Measurements from ENCODE around the gene RNF40.
"Not testable (repeated sequence)": the region's sequence is repeated elsewhere in the genome, so short reads cannot be mapped to it uniquely, and the experiment has no call there.

Gene RNF40

GRCh38 chr16:30785126-30786106, 23.3 kb downstream of the RNF40 start:
- no peak for DNase-seq

GRCh38 chr16:30786115-30786935, 24.2 kb downstream of the RNF40 start:
- DNase-seq: peak; percentile 26 to 31

DNA sequence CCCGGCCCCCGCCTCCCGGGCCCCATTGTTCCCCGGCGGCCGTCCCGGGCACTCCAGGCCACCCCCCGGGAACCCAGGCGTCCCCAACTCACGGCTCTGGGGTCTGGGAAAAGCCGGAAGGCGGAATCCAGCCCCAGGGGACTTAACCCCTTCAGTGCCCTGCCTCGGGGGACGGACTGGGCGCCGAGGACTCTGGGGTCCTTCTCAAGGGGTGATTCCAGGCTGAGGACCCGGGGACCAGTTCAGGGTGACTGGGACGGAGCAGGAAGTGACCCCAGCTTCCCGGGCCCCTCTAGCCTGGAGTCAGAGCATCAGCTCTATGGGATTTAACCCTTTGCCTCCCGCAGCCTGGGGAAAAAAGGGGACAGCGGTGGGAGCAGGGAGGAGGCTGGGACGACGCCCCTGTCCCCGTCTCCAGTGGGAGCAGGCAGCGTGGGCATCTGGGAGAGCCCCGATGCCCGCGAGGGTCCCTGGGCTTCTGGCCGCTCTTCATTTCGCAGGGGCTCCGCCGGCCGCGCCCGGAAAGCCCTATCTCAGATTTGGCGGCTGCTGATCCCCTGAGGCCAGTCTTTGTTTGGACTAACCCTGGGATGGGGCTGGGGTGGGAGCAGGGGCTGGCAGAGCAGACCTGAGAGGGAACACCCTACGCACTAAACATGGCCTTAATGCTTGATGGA, 25.0 kb downstream of the RNF40 start, which contains the start of gene ZNF629:
TSS of gene ZNF629 (minus strand) at position 270 of the 677 bp plus-strand sequence. CDS start 2,723 bp downstream, outside the sequence.
- peak; percentile 27 to 43 for DNase-seq

- DNase-seq: no peak
Measured at GRCh38 chr16:30787613-30788378, 25.7 kb downstream of the RNF40 start.

GRCh38 chr16:30793508-30794069, 31.5 kb downstream of the RNF40 start:
- no peak for DNase-seq

DNA sequence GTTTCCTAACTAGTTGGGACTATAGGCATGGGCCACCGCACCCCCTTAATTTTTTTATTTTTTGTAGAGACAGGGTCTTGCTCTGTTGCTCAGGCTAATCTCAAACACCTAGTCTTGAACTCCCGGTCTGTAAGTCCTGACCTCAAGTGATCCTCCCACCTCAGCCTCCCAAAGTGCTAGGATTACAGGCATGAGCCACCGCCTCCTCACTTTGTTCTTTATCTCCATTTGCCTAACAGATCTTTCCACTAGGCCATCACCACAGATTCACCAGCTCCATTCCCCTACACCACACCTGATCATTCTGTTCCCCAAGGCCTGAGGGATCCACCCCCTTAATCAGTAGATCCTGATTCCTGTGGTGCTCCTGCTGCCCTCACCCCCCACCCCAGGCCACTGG, 32.5 kb downstream of the RNF40 start:
- no peak for DNase-seq

GRCh38 chr16:30797670-30798309, 35.7 kb downstream of the RNF40 start:
- no peak for DNase-seq

- DNase-seq: no peak
Measured at GRCh38 chr16:30802936-30803335, 40.8 kb downstream of the RNF40 start.

GRCh38 chr16:30805056-30805369, 42.9 kb downstream of the RNF40 start:
- no peak for DNase-seq

DNA sequence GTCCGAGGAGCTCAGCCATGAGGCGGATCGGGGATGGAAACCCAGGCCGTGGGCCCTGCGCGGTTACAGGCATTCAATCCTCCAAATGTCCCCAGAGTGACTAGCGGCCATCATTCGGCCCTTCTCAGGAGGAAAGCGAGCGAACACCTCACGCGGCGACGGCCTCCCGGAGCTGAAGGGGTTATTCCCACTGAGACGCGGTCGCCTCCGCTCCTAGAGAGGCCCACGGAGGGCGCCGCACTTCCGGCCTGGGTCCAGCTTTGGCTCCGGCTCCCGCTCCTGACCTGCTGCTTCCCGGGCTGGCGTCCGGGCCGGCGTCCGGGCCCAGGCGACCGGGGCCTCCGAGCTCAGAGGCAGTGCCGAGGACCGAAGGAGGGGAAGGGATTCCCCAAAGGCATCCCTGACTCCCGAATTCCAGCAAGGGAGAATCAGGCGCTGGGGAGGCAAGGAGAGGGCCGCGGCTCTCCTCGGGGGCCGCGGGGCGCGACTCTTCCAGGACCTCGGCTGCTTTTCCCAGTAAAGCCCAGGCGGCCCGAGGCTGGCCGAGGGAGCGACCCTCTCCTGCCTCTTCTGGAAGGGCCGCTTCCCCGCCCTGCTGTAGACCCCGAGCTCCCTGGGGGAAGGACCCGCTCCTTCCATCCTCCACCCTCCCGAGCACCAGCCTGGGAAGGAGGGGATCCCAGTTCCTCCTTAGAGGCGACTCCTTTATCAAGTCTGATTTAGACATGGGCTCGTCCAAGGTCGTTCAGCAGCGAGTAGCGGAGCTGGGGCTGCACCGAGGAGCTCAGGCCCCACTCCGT, 43.4 kb downstream of the RNF40 start:
- peak; percentile 50 to 60 for DNase-seq

DNA sequence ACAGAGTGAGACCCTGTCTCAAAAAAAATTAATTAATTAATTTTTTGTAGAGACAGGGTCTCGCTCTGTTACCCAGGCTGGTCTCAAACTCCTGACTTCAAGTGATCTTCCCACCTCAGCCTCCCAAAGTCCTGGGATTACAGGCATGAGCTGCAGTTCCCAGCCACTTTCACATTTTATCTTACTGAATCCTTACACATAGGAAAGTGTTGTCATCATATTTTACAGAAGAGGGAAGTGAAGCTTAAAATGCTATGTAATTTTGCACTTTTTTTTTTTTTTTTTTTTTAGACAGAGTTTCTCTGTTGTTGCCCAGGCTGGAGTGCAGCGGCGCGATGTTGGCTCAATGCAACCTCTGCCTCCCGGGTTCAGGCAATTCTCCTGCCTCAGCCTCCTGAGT, 46.0 kb downstream of the RNF40 start:
- no peak for DNase-seq

- not testable (repeated sequence) for DNase-seq
Measured at GRCh38 chr16:30808890-30809426, 46.8 kb downstream of the RNF40 start.

GRCh38 chr16:30809675-30810074, 47.6 kb downstream of the RNF40 start:
- not testable (repeated sequence) for DNase-seq

DNA sequence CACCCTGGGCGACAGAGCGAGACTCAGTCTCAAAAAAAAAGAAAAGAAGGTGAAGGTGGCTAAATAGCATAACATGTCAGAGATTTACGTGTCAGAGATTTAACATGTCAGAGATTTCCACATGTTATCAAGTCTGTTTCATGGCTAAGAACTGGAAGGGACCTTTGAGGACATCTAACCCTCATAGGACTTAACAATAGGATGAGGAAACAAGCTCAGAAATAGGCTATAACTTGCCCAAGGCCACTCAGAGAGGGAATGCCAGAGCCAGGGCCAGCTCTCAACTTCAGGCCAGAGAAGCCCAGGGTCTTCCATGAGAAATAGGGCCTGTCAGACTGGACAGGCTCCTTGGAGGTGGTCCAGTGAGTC, 51.7 kb downstream of the RNF40 start:
- DNase-seq: no peak

DNA sequence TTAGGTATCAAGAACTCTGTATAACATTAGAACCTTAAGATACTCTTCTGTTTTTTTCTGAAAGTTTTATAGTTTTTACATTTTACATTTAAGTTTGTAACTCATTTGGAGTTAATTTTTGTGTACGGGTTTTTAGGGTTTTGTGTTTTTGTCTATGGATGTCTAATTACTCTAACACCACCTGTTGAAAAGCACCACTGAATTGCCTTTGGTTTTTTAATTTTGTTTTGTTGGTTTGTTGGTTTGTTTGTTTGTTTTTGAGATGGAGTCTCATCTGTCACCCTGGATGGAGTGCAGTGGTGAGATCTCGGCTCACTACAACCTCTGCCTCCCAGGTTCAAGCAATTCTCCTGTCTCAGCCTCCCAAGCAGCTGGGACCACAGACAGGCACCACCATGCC, 54.6 kb downstream of the RNF40 start:
- no peak for DNase-seq

- DNase-seq: no peak
Measured at GRCh38 chr16:30820952-30821421, 58.9 kb downstream of the RNF40 start.

DNA sequence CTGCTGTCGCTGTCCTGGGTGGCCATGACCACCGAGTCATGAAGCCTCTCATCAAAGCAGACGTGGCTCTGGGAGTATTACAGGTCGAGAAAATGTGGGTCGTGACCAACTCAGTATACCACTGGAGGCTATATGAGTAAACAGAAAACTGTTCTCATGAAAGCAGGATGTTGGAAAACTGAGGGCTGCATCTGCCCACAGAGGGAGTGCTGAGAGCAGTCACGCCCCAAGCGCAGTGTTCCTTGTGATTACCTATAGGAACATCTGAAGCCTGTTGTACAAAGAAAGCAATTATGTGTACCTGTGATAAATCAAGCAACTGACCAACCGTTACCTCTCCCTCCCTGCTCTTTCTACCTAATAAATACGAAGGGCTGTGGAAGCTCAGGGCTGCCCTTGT, 59.3 kb downstream of the RNF40 start:
- DNase-seq: not testable (repeated sequence)

DNA sequence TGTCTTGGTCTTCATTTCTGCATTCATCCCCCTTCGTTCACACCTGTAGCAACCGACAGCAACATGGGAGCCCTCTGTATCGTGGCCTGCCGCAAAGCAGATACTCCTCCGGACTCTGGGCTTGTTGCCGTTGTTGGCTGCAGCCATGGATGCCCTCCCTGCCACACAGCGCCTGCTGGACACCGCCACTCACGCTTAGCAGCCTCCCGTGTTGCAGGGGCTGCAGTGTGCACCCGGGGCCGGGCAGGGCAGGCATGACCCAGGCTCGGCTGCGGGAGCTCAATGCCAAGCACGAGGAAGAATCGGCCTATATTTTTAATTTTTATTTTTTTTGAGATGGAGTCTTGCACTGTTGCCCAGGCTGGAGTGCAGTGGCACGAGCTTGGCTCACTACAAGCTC, 59.8 kb downstream of the RNF40 start:
- DNase-seq: no peak

Measured in activated CD4-positive, alpha-beta T cell treated with anti-CD3 and anti-CD28 coated beads, Interleukin-2, amount 50 U/mL, for 48 hours (primary cell).